Testis (tissue), 3 donors: ENCODE measurements around the gene PRR9. TPM values are rescaled to one million over a fixed set of nuclear protein-coding genes. Genes with fewer than 3 reads are reported as not detected.

Experiments
- DNase-seq: peaks from one replicate; pipeline ENCODE4 v3.0.0-alpha.2; 2019
- H3K27ac ChIP-seq, 2 donors: fragments of 200-600 bp; sonication (generic); one replicate each; pipeline ENCODE4 v1.5.1; 2019
- H3K27me3 ChIP-seq: fragments of 200-600 bp; sonication (generic); one replicate; pipeline ENCODE4 v1.5.1; 2019
- H3K36me3 ChIP-seq: fragments of 200-600 bp; sonication (generic); one replicate; pipeline ENCODE4 v1.5.1; 2017; ENCODE audit warnings: low read depth; ENCODE audit errors: missing control alignments
- H3K4me1 ChIP-seq: fragments of 200-600 bp; sonication (generic); one replicate; pipeline ENCODE4 v1.5.1; 2019
- H3K4me3 ChIP-seq, 2 donors: fragments of 200-600 bp; sonication (generic); one replicate each; pipeline ENCODE4 v1.5.1; 2017 to 2019
- H3K9me3 ChIP-seq: fragments of 200-600 bp; sonication (generic); one replicate; pipeline ENCODE4 v1.5.1; 2017
- CTCF ChIP-seq, 3 experiments: fragments of 450-650 bp in 2 of 3; fragments of 200-600 bp in 1 of 3; sonication (generic) in 1 of 3; IDR thresholded peaks; one replicate each; pipeline ENCODE4 v1.5.1; 2016 to 2019; ENCODE audit warnings: antibody characterized with exemption in 3 of 3, mild to moderate bottlenecking in 2 of 3, moderate library complexity in 1 of 3
- POLR2A ChIP-seq: fragments of 450-650 bp; IDR thresholded peaks from one replicate; pipeline ENCODE4 v1.6.1; 2017; ENCODE audit warnings: antibody characterized with exemption, mild to moderate bottlenecking, moderate library complexity
- WGBS, 2 donors: methylation state at CpG; one replicate each; pipeline ENCODE4 v1.1.5; 2018; 5-methylcytosine and 5-hydroxymethylcytosine counted together
- intact Hi-C: fragments of 100-400 bp; cut with DNase I; formaldehyde crosslinking; loops from one replicate; pipeline ENCODE4 v1.15.1; 2023; ENCODE audit warnings: low total_unique reads
- polyA plus RNA-seq: library from polyadenylated mRNA; stranded (reverse); fragments of 350-450 nt; fragmentation: Illumina TruSeq; extraction: RNeasy Lipid Tissue Mini Kit (QIAGEN cat#74804); gene quantifications from one replicate; pipeline ENCODE4 v1.2.3, GENCODE V29; 2014; ENCODE audit warnings: low read depth, low replicate concordance; ENCODE audit not compliant: insufficient read depth
- total RNA-seq, 2 donors: library from RNA; depleted of rRNA; stranded (reverse); fragments of >200 nt; gene quantifications; one replicate each; pipeline ENCODE4 v1.2.3, GENCODE V29; 2016

Gene PRR9
- total and polyA plus RNA-seq, 3 donors from 2014 or later: 0.31 to 3.5 (median 2.8) TPM

GRCh38 chr1:153190373-153190772 lies 27.0 kb upstream of the PRR9 start:
- WGBS, 2 donors: 31 to 43% methylated on average over 3 of the region's 3 CpGs
- H3K4me3 ChIP-seq: no peak overlapping the region
- H3K36me3 ChIP-seq: no peaks in the 10 kb centered on the region
- intact Hi-C loops: no loop called here
- H3K4me1 ChIP-seq: no peaks in the 10 kb centered on the region
- TF ChIP-seq POLR2A: no peak
- peak in 2 of 3 experiments; percentile 20 for TF ChIP-seq CTCF (IDR thresholded peaks at IDR 0.05)
- DNase-seq: no peak
- no peaks in the 10 kb centered on the region for H3K9me3 ChIP-seq
- no peaks in the 10 kb centered on the region for H3K27me3 ChIP-seq
- H3K27ac ChIP-seq: no peak overlapping the region

GRCh38 chr1:153192697-153193096 lies 24.7 kb upstream of the PRR9 start:
- Histone ChIP-seq H3K36me3 (no peaks in the 10 kb centered on the region), H3K9me3 (no peaks in the 10 kb centered on the region), H3K4me3 (no peak overlapping the region), H3K4me1 (no peaks in the 10 kb centered on the region), H3K27ac (no peak overlapping the region), H3K27me3 (no peaks in the 10 kb centered on the region)
- peak; percentile 17 for DNase-seq
- TF ChIP-seq CTCF (IDR thresholded peaks at IDR 0.05) (no peak), POLR2A (no peak)
- intact Hi-C loops: no loop called here
- 65 to 68% methylated on average over 3 of the region's 3 CpGs for WGBS, 2 donors

GRCh38 chr1:153194331-153195050 lies 22.9 kb upstream of the PRR9 start:
- no peak for DNase-seq
- H3K9me3 ChIP-seq: no peaks in the 10 kb centered on the region
- intact Hi-C loops: no loop called here
- TF ChIP-seq CTCF (IDR thresholded peaks at IDR 0.05): no peak
- no peak for TF ChIP-seq POLR2A
- H3K4me1 ChIP-seq: no peaks in the 10 kb centered on the region
- no peak overlapping the region for H3K4me3 ChIP-seq
- no peak overlapping the region for H3K27ac ChIP-seq
- WGBS, 2 donors: 35 to 47% methylated on average over 3 of the region's 3 CpGs
- H3K36me3 ChIP-seq: no peaks in the 10 kb centered on the region
- H3K27me3 ChIP-seq: no peaks in the 10 kb centered on the region

- WGBS, 2 donors: 66 to 88% methylated on average over 4 of the region's 4 CpGs
- TF ChIP-seq POLR2A (no peak), CTCF (IDR thresholded peaks at IDR 0.05) (no peak)
- no peaks in the 10 kb centered on the region for H3K9me3 ChIP-seq
- H3K4me1 ChIP-seq: no peaks in the 10 kb centered on the region
- no peak for DNase-seq
- intact Hi-C loops: no loop called here
- H3K4me3 ChIP-seq: no peak overlapping the region
- H3K36me3 ChIP-seq: no peaks in the 10 kb centered on the region
- H3K27me3 ChIP-seq: no peaks in the 10 kb centered on the region
- H3K27ac ChIP-seq: no peak overlapping the region
Measured at GRCh38 chr1:153195216-153195615, 22.2 kb upstream of the PRR9 start.

- H3K9me3 ChIP-seq: no peaks in the 10 kb centered on the region
- no peak for TF ChIP-seq POLR2A
- TF ChIP-seq CTCF (IDR thresholded peaks at IDR 0.05): no peak
- H3K4me1 ChIP-seq: no peaks in the 10 kb centered on the region
- 34 to 49% methylated on average over 4 of the region's 4 CpGs for WGBS, 2 donors
- no peak overlapping the region for H3K4me3 ChIP-seq
- intact Hi-C loops: no loop called here
- no peaks in the 10 kb centered on the region for H3K27me3 ChIP-seq
- DNase-seq: no peak
- no peaks in the 10 kb centered on the region for H3K36me3 ChIP-seq
- H3K27ac ChIP-seq: no peak overlapping the region
Measured at GRCh38 chr1:153202006-153202405, 15.4 kb upstream of the PRR9 start.
